ENCODE results near the gene SCAF1.

The SCAF1 gene

GRCh38 chr19:49684983-49685553 lies 43.1 kb downstream of the SCAF1 start:
- no peak overlapping the region for H3K4me3 ChIP-seq (ENCODE audit: low read length)
- no peaks in the 10 kb centered on the region for H3K27me3 ChIP-seq (ENCODE audit: control insufficient read depth, insufficient read depth, low read length)
- H3K36me3 ChIP-seq (ENCODE audit: control insufficient read depth, low read depth, low read length): peaks cover 69% of the 10 kb centered on the region
- no peaks in the 10 kb centered on the region for H3K9me3 ChIP-seq (ENCODE audit: control insufficient read depth, low read depth, low read length)
- H3K4me1 ChIP-seq (ENCODE audit: control insufficient read depth, low read depth, low read length): peaks cover 4% of the 10 kb centered on the region
- H3K9ac ChIP-seq (ENCODE audit: low read length): no peak overlapping the region
- no peak overlapping the region for H3K27ac ChIP-seq (ENCODE audit: low read length)

- Histone ChIP-seq H3K27ac (ENCODE audit: low read length) (no peak overlapping the region), H3K4me1 (ENCODE audit: control insufficient read depth, low read depth, low read length) (no peaks in the 10 kb centered on the region), H3K27me3 (ENCODE audit: control insufficient read depth, insufficient read depth, low read length) (no peaks in the 10 kb centered on the region), H3K9ac (ENCODE audit: low read length) (no peak overlapping the region), H3K9me3 (ENCODE audit: control insufficient read depth, low read depth, low read length) (no peaks in the 10 kb centered on the region), H3K4me3 (ENCODE audit: low read length) (no peak overlapping the region), H3K36me3 (ENCODE audit: control insufficient read depth, low read depth, low read length) (peaks cover 68% of the 10 kb centered on the region)
Observed at GRCh38 chr19:49685845-49686332, 43.9 kb downstream of the SCAF1 start.

DNA sequence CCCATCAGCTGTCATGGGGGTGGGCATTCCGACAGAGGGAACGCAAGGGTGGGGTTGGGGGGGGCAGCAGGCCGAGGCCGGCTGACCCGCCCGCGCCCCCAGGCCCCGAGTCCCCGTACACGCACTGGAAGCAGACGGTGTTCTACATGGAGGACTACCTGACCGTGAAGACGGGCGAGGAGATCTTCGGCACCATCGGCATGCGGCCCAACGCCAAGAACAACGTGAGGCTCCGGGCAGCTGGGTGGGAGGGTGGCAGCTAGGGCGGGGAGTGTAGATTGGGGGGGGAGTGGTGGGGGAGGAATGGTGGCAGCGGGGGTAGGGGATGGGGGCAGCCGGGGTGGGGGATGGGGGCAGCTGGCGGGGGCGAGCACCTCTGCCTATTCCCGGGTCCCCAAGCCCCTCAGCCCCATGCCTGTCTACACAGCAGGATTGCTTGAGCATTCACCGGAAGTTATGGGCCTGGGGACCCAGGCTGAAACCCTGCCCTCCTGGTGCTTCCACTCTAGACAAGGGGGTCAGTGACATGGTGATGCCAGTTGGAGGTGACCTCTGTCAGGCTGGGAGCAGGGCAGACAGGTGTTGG lies 44.6 kb downstream of the SCAF1 start:
- Histone ChIP-seq H3K27me3 (ENCODE audit: control insufficient read depth, insufficient read depth, low read length) (no peaks in the 10 kb centered on the region), H3K9me3 (ENCODE audit: control insufficient read depth, low read depth, low read length) (no peaks in the 10 kb centered on the region), H3K4me3 (ENCODE audit: low read length) (no peak overlapping the region), H3K9ac (ENCODE audit: low read length) (no peak overlapping the region), H3K36me3 (ENCODE audit: control insufficient read depth, low read depth, low read length) (peaks cover 63% of the 10 kb centered on the region), H3K4me1 (ENCODE audit: control insufficient read depth, low read depth, low read length) (no peaks in the 10 kb centered on the region), H3K27ac (ENCODE audit: low read length) (no peak overlapping the region)

DNA sequence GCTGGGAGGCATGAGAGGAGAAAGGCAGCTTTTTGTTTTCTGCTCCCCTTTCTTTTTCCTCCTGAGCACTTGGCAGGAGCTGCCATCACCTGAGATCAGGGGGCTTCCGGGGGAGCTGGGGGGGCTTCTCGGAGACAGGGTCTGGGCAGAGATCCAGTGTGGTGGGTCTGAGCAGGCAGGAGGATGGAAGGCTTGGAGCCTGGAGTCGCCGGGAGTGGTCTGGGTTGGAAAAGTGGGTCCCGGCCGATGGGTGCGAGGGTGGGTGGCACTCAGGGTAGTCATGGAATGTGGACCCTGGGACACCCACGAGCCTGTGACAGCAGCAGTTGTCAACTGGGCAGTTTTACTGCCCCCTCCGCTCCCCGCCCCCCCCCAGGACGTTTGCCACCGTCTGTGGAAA lies 45.1 kb downstream of the SCAF1 start:
- Histone ChIP-seq H3K27ac (ENCODE audit: low read length) (no peak overlapping the region), H3K27me3 (ENCODE audit: control insufficient read depth, insufficient read depth, low read length) (no peaks in the 10 kb centered on the region), H3K4me1 (ENCODE audit: control insufficient read depth, low read depth, low read length) (no peaks in the 10 kb centered on the region), H3K9ac (ENCODE audit: low read length) (no peak overlapping the region), H3K9me3 (ENCODE audit: control insufficient read depth, low read depth, low read length) (no peaks in the 10 kb centered on the region), H3K36me3 (ENCODE audit: control insufficient read depth, low read depth, low read length) (peaks cover 57% of the 10 kb centered on the region), H3K4me3 (ENCODE audit: low read length) (no peak overlapping the region)

DNA sequence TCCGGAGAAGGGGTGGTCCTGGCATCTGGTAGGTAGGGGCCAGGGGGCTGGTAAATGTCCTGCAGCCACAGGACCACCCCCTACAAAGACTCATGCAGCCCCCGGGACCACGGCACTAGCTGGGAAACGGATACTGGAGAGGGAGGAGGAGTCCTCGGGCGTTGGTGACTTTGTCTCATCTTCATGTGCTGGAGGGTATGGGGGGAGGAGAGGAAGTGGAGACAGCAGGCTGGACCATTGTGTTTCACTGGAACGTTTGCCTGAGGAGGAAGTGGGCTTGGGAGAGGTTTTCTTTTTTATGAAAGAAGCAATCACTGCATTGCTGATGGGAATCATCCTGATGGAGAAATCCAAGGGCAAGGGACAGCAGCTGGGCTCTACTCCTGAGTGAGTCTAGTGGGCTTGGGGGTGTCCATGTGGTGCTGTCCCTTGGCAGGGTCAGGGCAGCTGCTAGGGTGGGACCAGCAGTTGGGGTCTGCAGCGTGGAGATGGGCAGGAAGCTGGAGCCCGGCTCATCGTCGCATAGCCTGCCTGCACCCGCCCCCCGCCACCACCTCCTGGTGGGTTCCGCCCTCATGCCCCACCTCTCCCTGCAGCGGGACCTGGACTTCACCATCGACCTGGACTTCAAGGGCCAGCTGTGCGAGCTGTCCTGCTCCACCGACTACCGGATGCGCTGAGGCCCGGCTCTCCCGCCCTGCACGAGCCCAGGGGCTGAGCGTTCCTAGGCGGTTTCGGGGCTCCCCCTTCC lies 45.7 kb downstream of the SCAF1 start:
- peaks cover 51% of the 10 kb centered on the region for H3K36me3 ChIP-seq (ENCODE audit: control insufficient read depth, low read depth, low read length)
- H3K4me1 ChIP-seq (ENCODE audit: control insufficient read depth, low read depth, low read length): no peaks in the 10 kb centered on the region

DNA sequence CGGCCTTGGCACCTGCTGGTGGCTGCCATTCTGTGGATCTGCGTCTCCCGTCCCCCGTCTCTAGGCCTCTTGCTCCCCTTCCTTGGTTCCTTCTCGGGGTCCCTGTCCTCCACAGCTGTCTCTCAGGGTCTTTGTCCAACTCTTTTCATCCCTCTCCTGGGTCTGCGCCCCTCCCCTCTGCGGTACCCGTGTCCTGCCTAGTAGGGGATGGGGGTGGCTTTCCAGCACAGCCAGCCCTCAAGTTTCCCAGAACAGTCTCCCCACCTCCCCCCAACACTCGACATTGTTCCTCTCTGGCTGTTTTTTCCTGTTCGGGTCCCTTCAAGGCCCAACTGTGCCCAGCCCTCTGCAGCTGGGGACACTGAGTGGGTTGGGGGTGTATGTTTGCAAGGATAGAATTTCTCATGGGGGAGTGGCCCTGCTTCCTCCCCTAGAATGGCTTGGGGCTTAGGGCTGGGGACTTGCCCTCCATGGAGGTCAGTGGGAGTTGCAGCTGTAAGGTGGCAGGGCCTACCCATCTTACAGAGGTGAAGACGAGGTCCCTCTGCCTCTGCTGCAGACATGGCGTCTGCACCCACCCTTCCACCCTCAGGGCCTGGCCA lies 46.6 kb downstream of the SCAF1 start:
- H3K4me3 ChIP-seq (ENCODE audit: low read length): no peak overlapping the region
- no peaks in the 10 kb centered on the region for H3K4me1 ChIP-seq (ENCODE audit: control insufficient read depth, low read depth, low read length)
- no peaks in the 10 kb centered on the region for H3K9me3 ChIP-seq (ENCODE audit: control insufficient read depth, low read depth, low read length)
- H3K36me3 ChIP-seq (ENCODE audit: control insufficient read depth, low read depth, low read length): peaks cover 50% of the 10 kb centered on the region
- H3K27ac ChIP-seq (ENCODE audit: low read length): no peak overlapping the region
- H3K27me3 ChIP-seq (ENCODE audit: control insufficient read depth, insufficient read depth, low read length): no peaks in the 10 kb centered on the region
- no peak overlapping the region for H3K9ac ChIP-seq (ENCODE audit: low read length)

More for the DNA sequence above, 45.7 kb downstream of the SCAF1 start:
- Histone ChIP-seq H3K27ac (ENCODE audit: low read length) (no peak overlapping the region), H3K9me3 (ENCODE audit: control insufficient read depth, low read depth, low read length) (no peaks in the 10 kb centered on the region), H3K27me3 (ENCODE audit: control insufficient read depth, insufficient read depth, low read length) (no peaks in the 10 kb centered on the region), H3K4me3 (ENCODE audit: low read length) (no peak overlapping the region), H3K9ac (ENCODE audit: low read length) (no peak overlapping the region)

GRCh38 chr19:49689133-49690078 lies 47.4 kb downstream of the SCAF1 start, which contains the start of gene ADM5:
ADM5 (plus strand) TSS chr19:49689594; CDS start chr19:49689838, 244 bp downstream.
- Histone ChIP-seq H3K4me1 (ENCODE audit: control insufficient read depth, low read depth, low read length) (no peaks in the 10 kb centered on the region), H3K9ac (ENCODE audit: low read length) (peak within 1 kb of the TSS; percentile 64), H3K27me3 (ENCODE audit: control insufficient read depth, insufficient read depth, low read length) (no peaks in the 10 kb centered on the region), H3K4me3 (ENCODE audit: low read length) (peak within 1 kb of the TSS; percentile 79), H3K27ac (ENCODE audit: low read length) (peak within 1 kb of the TSS; percentile 48), H3K9me3 (ENCODE audit: control insufficient read depth, low read depth, low read length) (no peaks in the 10 kb centered on the region), H3K36me3 (ENCODE audit: control insufficient read depth, low read depth, low read length) (peaks cover 43% of the 10 kb centered on the region)

GRCh38 chr19:49690079-49690655 lies 48.2 kb downstream of the SCAF1 start:
- Histone ChIP-seq H3K9me3 (ENCODE audit: control insufficient read depth, low read depth, low read length) (no peaks in the 10 kb centered on the region), H3K4me1 (ENCODE audit: control insufficient read depth, low read depth, low read length) (no peaks in the 10 kb centered on the region), H3K9ac (ENCODE audit: low read length) (peak overlapping the region; percentile 64), H3K36me3 (ENCODE audit: control insufficient read depth, low read depth, low read length) (peaks cover 36% of the 10 kb centered on the region), H3K4me3 (ENCODE audit: low read length) (peak overlapping the region; percentile 79), H3K27me3 (ENCODE audit: control insufficient read depth, insufficient read depth, low read length) (no peaks in the 10 kb centered on the region), H3K27ac (ENCODE audit: low read length) (peak overlapping the region; percentile 48)

- Histone ChIP-seq H3K27me3 (ENCODE audit: control insufficient read depth, insufficient read depth, low read length) (no peaks in the 10 kb centered on the region), H3K4me3 (ENCODE audit: low read length) (peak within 1 kb of the TSS; percentile 79), H3K36me3 (ENCODE audit: control insufficient read depth, low read depth, low read length) (peaks cover 30% of the 10 kb centered on the region), H3K9ac (ENCODE audit: low read length) (peak within 1 kb of the TSS; percentile 64), H3K9me3 (ENCODE audit: control insufficient read depth, low read depth, low read length) (no peaks in the 10 kb centered on the region), H3K27ac (ENCODE audit: low read length) (peak within 1 kb of the TSS; percentile 48), H3K4me1 (ENCODE audit: control insufficient read depth, low read depth, low read length) (no peaks in the 10 kb centered on the region)
Observed at GRCh38 chr19:49690656-49691242, 48.7 kb downstream of the SCAF1 start, which contains the start of gene CPT1C. CPT1C (plus strand) TSS chr19:49691116; CDS start chr19:49692253, 1,137 bp downstream.
